ENCODE data around the gene MEGF11.

DNA sequence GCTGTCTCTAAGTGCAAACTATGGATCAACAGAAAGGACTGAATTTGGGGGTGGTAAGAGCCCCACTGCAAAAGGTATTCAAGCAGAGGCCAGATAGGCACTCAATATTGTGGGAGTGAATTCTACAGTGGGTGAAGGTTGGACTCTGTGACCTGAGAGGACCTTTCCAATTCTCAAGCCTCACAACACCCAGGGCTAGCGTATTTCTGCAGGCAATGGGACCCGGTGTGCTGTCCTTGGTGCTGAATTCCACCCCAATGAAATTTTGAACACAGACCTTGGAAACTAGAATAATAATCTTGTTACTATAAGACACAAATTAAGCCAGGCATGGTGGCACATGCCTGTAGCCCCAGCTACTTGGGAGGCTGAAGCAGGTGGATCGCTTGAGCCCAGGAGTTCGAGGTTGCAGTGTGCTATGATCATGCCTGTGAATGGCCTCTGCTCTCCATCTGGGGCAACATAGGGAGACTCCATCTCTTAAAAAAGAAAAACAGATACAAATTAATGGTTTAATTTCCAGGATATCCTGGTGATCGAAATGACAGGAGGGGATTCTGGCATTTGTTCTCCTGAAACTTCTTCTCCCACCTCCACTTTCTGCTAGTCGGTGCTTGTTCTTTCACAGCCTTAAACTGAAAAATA lies 248.8 kb downstream of the MEGF11 start:
- TF ChIP-seq CTCF (tag by site-specific recombination; IDR thresholded peaks at IDR 0.05) (no peak), ZNF423 (tag by site-specific recombination; IDR thresholded peaks at IDR 0.05) (no peak), ZNF292 (tag by site-specific recombination; IDR thresholded peaks at IDR 0.05; ENCODE audit: borderline replicate concordance, low read depth) (no peak), ZNF704 (tag by site-specific recombination; IDR thresholded peaks at IDR 0.05) (no peak), ZNF140 (tag by site-specific recombination; IDR thresholded peaks at IDR 0.05) (no peak)
